HG03439 (cell line): ENCODE measurements around the gene DTX4.

Experiments used
- ATAC-seq: cut with Tn5 transposase; IDR thresholded peaks from one replicate; pipeline ENCODE4 v1.9.1; 2021; ENCODE audit warnings: mild to moderate bottlenecking, moderate library complexity; ENCODE audit not compliant: unreplicated experiment

DTX4 gene

GRCh38 chr11:59216641-59217564 lies 45.0 kb downstream of the DTX4 start:
- ATAC-seq, result peak; percentile 92

- no peak for ATAC-seq
Observed at GRCh38 chr11:59218319-59218718, 46.4 kb downstream of the DTX4 start.

- no peak for ATAC-seq
Observed at GRCh38 chr11:59218893-59219292, 47.0 kb downstream of the DTX4 start.

GRCh38 chr11:59219836-59220235 lies 47.9 kb downstream of the DTX4 start:
- no peak for ATAC-seq

DNA sequence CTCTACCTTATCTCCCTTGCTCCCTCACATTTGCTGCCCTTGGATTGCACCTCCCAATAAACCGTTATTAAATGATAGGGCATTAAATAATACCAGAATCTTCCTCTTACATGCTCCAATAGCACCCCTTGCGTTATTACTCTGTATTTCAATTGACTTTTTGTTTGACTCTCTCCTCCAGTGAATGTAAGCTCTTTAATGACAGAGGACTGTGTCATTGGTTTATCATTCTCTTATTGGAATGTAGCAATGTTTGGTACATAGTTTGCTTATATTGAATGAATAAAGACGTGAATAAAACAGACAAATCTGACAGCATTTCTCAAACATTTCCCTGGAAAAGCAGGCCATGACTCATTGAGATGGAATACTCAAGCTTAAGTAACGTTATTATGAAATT lies 49.5 kb downstream of the DTX4 start:
- ATAC-seq, result no peak

GRCh38 chr11:59222464-59223060 lies 50.6 kb downstream of the DTX4 start:
- no peak for ATAC-seq

- ATAC-seq, result no peak
Observed at GRCh38 chr11:59223177-59223576, 51.2 kb downstream of the DTX4 start.

- ATAC-seq, result no peak
Observed at GRCh38 chr11:59223611-59224010, 51.7 kb downstream of the DTX4 start.

DNA sequence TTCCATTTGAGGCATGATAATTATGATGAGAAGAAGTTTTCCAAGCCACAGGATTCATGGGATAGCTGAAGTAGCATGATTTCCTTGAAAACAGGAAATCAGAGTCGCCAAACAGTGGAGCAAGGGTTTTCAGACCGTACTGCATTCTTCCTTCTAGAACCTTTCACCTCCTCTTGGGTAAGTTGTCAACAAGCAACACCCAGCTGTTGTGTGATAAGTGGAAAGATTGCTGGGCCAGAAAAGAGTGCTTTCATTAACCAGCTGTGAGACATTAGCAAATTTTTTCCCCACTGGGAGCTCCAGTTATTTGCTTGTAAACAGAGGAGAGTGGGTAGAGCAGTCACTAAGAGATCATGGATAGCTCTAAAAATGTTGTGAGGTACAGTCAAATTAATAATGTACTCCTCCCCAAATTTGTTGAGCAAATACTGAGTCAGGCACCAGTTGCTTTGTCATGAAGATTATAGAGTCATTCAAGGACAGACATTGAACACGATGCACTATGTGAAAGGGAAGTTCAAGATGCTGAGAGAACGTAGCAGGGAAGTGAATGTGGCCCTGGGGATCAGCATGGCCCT lies 52.5 kb downstream of the DTX4 start:
- peak; percentile 46 for ATAC-seq

GRCh38 chr11:59225017-59225416 lies 53.1 kb downstream of the DTX4 start:
- peak; percentile 59 for ATAC-seq

DNA sequence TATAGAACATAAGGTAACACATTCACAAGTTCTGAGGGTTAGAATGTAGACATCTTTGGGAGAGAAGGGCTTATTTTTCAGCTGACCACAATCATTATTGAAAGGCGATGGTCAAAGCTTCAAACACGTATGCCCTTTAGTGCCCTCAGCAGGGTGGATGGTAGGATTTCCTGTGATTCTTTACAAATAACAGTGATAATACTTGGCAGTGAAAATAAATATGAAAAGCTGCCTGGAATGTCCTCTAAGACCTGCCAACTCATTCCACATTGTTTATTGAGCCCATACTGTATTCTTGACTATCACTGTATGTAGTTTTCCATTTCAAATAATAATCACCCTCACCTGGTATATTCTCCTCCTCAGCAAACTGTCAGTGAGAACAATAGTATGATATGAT lies 54.5 kb downstream of the DTX4 start:
- no peak for ATAC-seq

DNA sequence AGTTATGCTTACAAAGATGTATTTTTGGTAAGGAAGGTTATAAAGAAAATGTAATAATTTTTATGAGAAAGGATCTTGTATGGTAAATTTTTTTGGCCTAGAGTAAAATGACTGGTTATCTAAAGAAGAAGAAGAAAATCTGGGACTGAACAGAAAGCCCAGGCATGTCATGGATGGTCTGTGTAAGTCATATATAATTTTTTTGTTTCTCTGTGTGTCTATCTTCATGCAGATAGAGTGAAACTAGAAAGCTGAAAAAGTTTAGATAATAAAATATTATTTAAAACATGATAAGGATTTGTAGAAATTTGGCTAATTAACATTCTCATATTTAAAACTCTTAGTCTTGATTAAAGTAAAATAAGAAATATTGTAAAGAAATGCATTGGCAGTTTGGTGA lies 68.4 kb downstream of the DTX4 start:
- no peak for ATAC-seq

DNA sequence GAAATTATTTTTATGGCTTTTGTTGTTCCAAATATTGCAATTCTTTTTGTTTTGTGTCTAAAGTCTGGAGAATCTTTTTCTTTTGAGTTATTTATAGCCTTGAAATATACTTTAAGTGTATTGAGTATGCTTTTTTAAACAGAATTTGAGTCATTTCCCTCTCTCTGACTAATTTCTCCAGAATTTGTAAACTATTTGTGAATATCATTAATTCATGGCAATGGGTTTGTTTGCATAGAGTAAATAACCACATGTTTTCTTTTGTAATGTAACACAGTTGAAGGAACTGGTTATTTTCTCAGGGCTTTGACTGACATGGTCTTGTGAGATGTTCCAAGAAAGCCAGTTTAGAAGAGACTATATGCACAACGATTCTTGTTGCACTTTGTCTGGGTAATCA lies 71.7 kb downstream of the DTX4 start:
- ATAC-seq, result no peak

DNA sequence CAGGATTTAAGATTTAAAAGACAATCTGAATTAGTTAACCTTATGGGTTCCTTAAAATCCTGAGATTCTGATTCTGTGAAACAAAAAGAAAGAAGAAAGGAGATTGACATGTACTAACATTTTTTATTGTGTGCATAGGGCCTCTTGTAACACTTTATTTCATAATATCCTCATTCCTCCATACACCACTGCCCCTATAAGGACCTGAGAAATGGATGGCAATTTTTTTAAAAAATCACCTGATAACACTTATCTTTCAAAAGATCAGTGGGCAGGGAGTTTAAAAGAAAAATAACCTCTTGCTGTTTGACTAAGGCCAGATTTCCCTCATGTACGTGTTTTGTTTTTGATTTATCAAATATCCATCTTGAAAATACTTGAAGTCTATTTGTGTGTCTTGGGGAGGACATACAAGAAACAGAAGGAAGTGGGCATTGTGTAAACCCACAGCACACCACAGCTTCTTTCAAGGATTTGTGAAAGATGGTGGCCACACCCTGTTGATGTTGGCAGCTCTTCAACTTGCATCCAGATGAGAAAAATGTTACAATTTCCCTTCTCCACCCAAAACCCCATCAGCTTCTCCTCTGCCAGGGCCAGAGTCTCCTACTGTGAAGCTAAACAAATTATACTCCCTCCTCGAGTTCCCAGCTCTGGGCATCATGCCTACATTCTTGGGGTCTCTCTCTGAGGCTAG lies 75.7 kb downstream of the DTX4 start:
- no peak for ATAC-seq

GRCh38 chr11:59249535-59249934 lies 77.6 kb downstream of the DTX4 start:
- no peak for ATAC-seq

- ATAC-seq, result no peak
Observed at GRCh38 chr11:59253001-59253400, 81.1 kb downstream of the DTX4 start.

GRCh38 chr11:59254286-59254685 lies 82.4 kb downstream of the DTX4 start:
- ATAC-seq, result no peak

GRCh38 chr11:59255281-59255680 lies 83.3 kb downstream of the DTX4 start:
- no peak for ATAC-seq
